H1 (cell line): ENCODE results near the gene HOXB7. TPM values are rescaled to one million over a fixed set of nuclear protein-coding genes. Genes with fewer than 3 reads are reported as not detected.

ENCODE experiments used
- CTCF ChIA-PET: fragments of 300-600 bp; sonication (Branson Sonifier 250); formaldehyde crosslinking; loops from one replicate; lab custom pipeline; 2021; ENCODE audit not compliant: partially characterized antibody; lab: Charles Lee
- POLR2A ChIA-PET: fragments of 300-600 bp; sonication (Branson Sonifier 250); formaldehyde crosslinking; loops from one replicate; lab custom pipeline; 2021; ENCODE audit warnings: inconsistent platforms; ENCODE audit not compliant: partially characterized antibody; lab: Charles Lee
- DNase-seq, 2 experiments: peaks; one replicate each; pipeline versions ENCODE4 v3.0.0 to v3.0.0-alpha.2; 2010 to 2022; ENCODE audit warnings: low spot score in 2 of 2, low read depth in 1 of 2, mixed read lengths in 1 of 2
- FAIRE-seq: peaks from 2 replicates; lab custom pipeline; 2011; peaks lifted over from hg19 to GRCh38; lab: Jason Lieb, UNC
- H2AFZ ChIP-seq: 2 replicates; pipeline ENCODE4 v1.8.1; 2012; ENCODE audit warnings: low read length, inconsistent platforms
- H2AK5ac ChIP-seq: 2 replicates; pipeline ENCODE4 v1.6.1; 2013; ENCODE audit warnings: low read depth, low read length
- H2BK120ac ChIP-seq: replicated peaks from 2 replicates; pipeline ENCODE3; 2013; ENCODE audit warnings: low read depth, low read length, inconsistent platforms
- H2BK12ac ChIP-seq: 2 replicates; pipeline ENCODE4 v1.6.1; 2013; ENCODE audit warnings: low read depth, low read length
- H2BK15ac ChIP-seq: 2 replicates; pipeline ENCODE4 v1.6.1; 2013; ENCODE audit warnings: low read length
- H2BK20ac ChIP-seq: 2 replicates; pipeline ENCODE4 v1.6.1; 2013; ENCODE audit warnings: low read length
- H2BK5ac ChIP-seq: 2 replicates; pipeline ENCODE4 v1.6.1; 2013; ENCODE audit warnings: low read depth, low read length
- H3K14ac ChIP-seq: 2 replicates; pipeline ENCODE4 v1.6.1; 2013; ENCODE audit warnings: inconsistent platforms; ENCODE audit not compliant: insufficient read length
- H3K18ac ChIP-seq: 2 replicates; pipeline ENCODE4 v1.6.1; 2013; ENCODE audit warnings: low read length; ENCODE audit errors: extremely low read depth
- H3K23ac ChIP-seq: 2 replicates; pipeline ENCODE4 v1.6.1; 2013; ENCODE audit warnings: inconsistent platforms; ENCODE audit not compliant: insufficient read length
- H3K23me2 ChIP-seq: 2 replicates; pipeline ENCODE4 v1.6.1; 2013; ENCODE audit warnings: low read depth, low read length
- H3K27ac ChIP-seq: 2 replicates; pipeline ENCODE4 v1.6.1; 2011; ENCODE audit warnings: low read depth, low read length, inconsistent platforms
- H3K27me3 ChIP-seq, 4 experiments: replicated peaks in 1 of 4; 1 replicate in 1 of 4; 2 replicates in 3 of 4; pipeline versions ENCODE4 v1.6.1 to v1.8.1; 2011 to 2013; ENCODE audit warnings: low read length in 3 of 4, mild to moderate bottlenecking in 3 of 4, inconsistent platforms in 2 of 4, mixed read lengths in 2 of 4, moderate library complexity in 1 of 4; ENCODE audit not compliant: control insufficient read depth in 3 of 4, insufficient read depth in 3 of 4; ENCODE audit errors: extremely low read depth in 1 of 4
- H3K36me3 ChIP-seq, 4 experiments: 2 replicates each; pipeline versions ENCODE4 v1.6.1 to v1.8.1; 2011 to 2013; ENCODE audit warnings: mild to moderate bottlenecking in 4 of 4, low read length in 3 of 4, moderate library complexity in 2 of 4, control low read depth in 1 of 4, inconsistent platforms in 1 of 4; ENCODE audit not compliant: insufficient read depth in 4 of 4, control insufficient read depth in 2 of 4
- H3K4ac ChIP-seq: replicated peaks from 2 replicates; pipeline ENCODE3; 2013; ENCODE audit warnings: low read length, low read depth, mixed read lengths, inconsistent platforms; ENCODE audit not compliant: insufficient read length
- H3K4me1 ChIP-seq, 4 experiments: replicated peaks in 1 of 4; 1 replicate in 1 of 4; 2 replicates in 3 of 4; pipeline versions ENCODE4 v1.6.1 to v1.8.1; 2011 to 2013; ENCODE audit warnings: low read length in 3 of 4, inconsistent platforms in 2 of 4, mixed read lengths in 1 of 4; ENCODE audit not compliant: insufficient read depth in 4 of 4, control insufficient read depth in 3 of 4
- H3K4me2 ChIP-seq, 2 experiments: 2 replicates each; pipeline versions ENCODE4 v1.6.1 to v1.8.1; 2011 to 2013; ENCODE audit warnings: low read depth in 2 of 2, low read length in 2 of 2, control low read depth in 1 of 2, inconsistent platforms in 1 of 2, mild to moderate bottlenecking in 1 of 2; ENCODE audit not compliant: insufficient read depth in 1 of 2
- H3K4me3 ChIP-seq, 4 experiments: fragments of 200-600, 300-600 bp in 1 of 4; sonication (generic), shearing (Covaris generic), sonication (Bioruptor Twin) in 1 of 4; 2 replicates each; pipeline versions ENCODE4 v1.5.1 to v1.8.1; 2011 to 2016; ENCODE audit warnings: low read length in 4 of 4, low read depth in 3 of 4, control low read depth in 2 of 4, inconsistent platforms in 2 of 4, mild to moderate bottlenecking in 2 of 4, mixed read lengths in 1 of 4, moderate library complexity in 1 of 4; ENCODE audit not compliant: insufficient read depth in 2 of 4; ENCODE audit errors: extremely low read depth in 1 of 4
- H3K56ac ChIP-seq: replicated peaks from 2 replicates; pipeline ENCODE3; 2013; ENCODE audit warnings: low read depth, mild to moderate bottlenecking, mixed read lengths, low read length, inconsistent platforms; ENCODE audit not compliant: insufficient read length
- H3K79me1 ChIP-seq: 2 replicates; pipeline ENCODE4 v1.6.1; 2013; ENCODE audit warnings: low read depth, low read length, control low read depth
- H3K79me2 ChIP-seq, 2 experiments: 2 replicates each; pipeline versions ENCODE4 v1.6.1 to v1.8.1; 2012 to 2013; ENCODE audit warnings: low read length in 2 of 2, mild to moderate bottlenecking in 2 of 2, inconsistent platforms in 1 of 2; ENCODE audit not compliant: insufficient read depth in 2 of 2, control insufficient read depth in 1 of 2
- H3K9ac ChIP-seq, 4 experiments: replicated peaks in 1 of 4; 1 replicate in 1 of 4; 2 replicates in 3 of 4; pipeline versions ENCODE4 v1.6.1 to v1.8.1; 2011 to 2013; ENCODE audit warnings: low read depth in 3 of 4, low read length in 3 of 4, control low read depth in 2 of 4, mild to moderate bottlenecking in 2 of 4, moderate library complexity in 2 of 4, inconsistent platforms in 1 of 4; ENCODE audit errors: extremely low read depth in 1 of 4
- H3K9me3 ChIP-seq, 2 experiments: 2 replicates each; pipeline versions ENCODE4 v1.6.1 to v1.8.1; 2012 to 2013; ENCODE audit warnings: mild to moderate bottlenecking in 2 of 2, moderate library complexity in 2 of 2, control low read depth in 1 of 2, inconsistent platforms in 1 of 2, low read depth in 1 of 2, low read length in 1 of 2, mixed read lengths in 1 of 2; ENCODE audit not compliant: insufficient read depth in 2 of 2
- H4K20me1 ChIP-seq, 2 experiments: replicated peaks in 1 of 2; 2 replicates each; pipeline versions ENCODE3 to v1.8.1; 2011 to 2013; ENCODE audit warnings: inconsistent platforms in 2 of 2, low read length in 2 of 2, mild to moderate bottlenecking in 1 of 2; ENCODE audit not compliant: insufficient read depth in 2 of 2, control insufficient read depth in 1 of 2
- H4K5ac ChIP-seq: 2 replicates; pipeline ENCODE4 v1.6.1; 2013; ENCODE audit warnings: low read length, low read depth, mixed read lengths, inconsistent platforms; ENCODE audit not compliant: insufficient read length
- H4K8ac ChIP-seq: 2 replicates; pipeline ENCODE4 v1.8.0; 2013; ENCODE audit warnings: mild to moderate bottlenecking, moderate library complexity, low read length, inconsistent platforms; ENCODE audit not compliant: insufficient read depth; ENCODE audit errors: extremely low read depth
- H4K91ac ChIP-seq: replicated peaks from 2 replicates; pipeline ENCODE3; 2013; ENCODE audit warnings: low read length, mixed read lengths, inconsistent platforms; ENCODE audit not compliant: insufficient read length
- CBX8 ChIP-seq: fragments of 300-800, 300-1000 bp; sonication (generic); IDR thresholded peaks from 2 replicates; pipeline ENCODE4 v1.7.1; 2016; ENCODE audit warnings: low read depth, low read length, borderline replicate concordance
- GTF2F1 ChIP-seq: IDR thresholded peaks from 2 replicates; pipeline ENCODE4 v1.6.1; 2012; ENCODE audit warnings: low read depth, low read length, improper control_type of control experiment, borderline replicate concordance
- HDAC6 ChIP-seq: IDR thresholded peaks from one replicate; pipeline ENCODE4 v1.7.1; 2012; ENCODE audit warnings: low read depth, mild to moderate bottlenecking, inconsistent platforms, low read length, moderate library complexity
- JUND ChIP-seq: IDR thresholded peaks from 2 replicates; pipeline ENCODE4 v1.6.1; 2011; ENCODE audit warnings: mild to moderate bottlenecking, improper control_type of control experiment, low read length
- KDM4A ChIP-seq: IDR thresholded peaks from one replicate; pipeline ENCODE4 v1.7.1; 2012; ENCODE audit warnings: low read depth, mild to moderate bottlenecking, moderate library complexity, low read length, inconsistent platforms; ENCODE audit not compliant: severe bottlenecking
- NRF1 ChIP-seq: IDR thresholded peaks from 2 replicates; pipeline ENCODE4 v1.6.1; 2011; ENCODE audit warnings: mild to moderate bottlenecking, low read depth, low read length, improper control_type of control experiment
- SP1 ChIP-seq: IDR thresholded peaks from 2 replicates; pipeline ENCODE4 v1.6.1; 2011; ENCODE audit warnings: low read depth, low read length
- TCF12 ChIP-seq: IDR thresholded peaks from 2 replicates; pipeline ENCODE4 v1.6.1; 2011; ENCODE audit warnings: low read depth, mild to moderate bottlenecking, low read length
- ZNF274 ChIP-seq: IDR thresholded peaks from 2 replicates; pipeline ENCODE4 v1.7.0; 2012; ENCODE audit warnings: low read length, borderline replicate concordance; ENCODE audit errors: extremely low read depth
- WGBS, 2 experiments: shearing (Covaris generic) in 1 of 2; methylation state at CpG; one replicate each; pipeline versions ENCODE4 v1.1.6 to v1.1.7; 2013 to 2015; ENCODE audit warnings: low lambda C conversion rate in 2 of 2, mixed read lengths in 2 of 2, inconsistent platforms in 1 of 2, low coverage in 1 of 2, missing lambda C conversion rate in 1 of 2; ENCODE audit not compliant: insufficient replicate concordance in 2 of 2, insufficient coverage in 1 of 2, insufficient read length in 1 of 2; ENCODE audit errors: extremely low coverage in 1 of 2, missing lambda C conversion rate in 1 of 2; 5-methylcytosine and 5-hydroxymethylcytosine counted together
- polyA plus RNA-seq, 7 experiments: library from polyadenylated mRNA; depleted of rRNA in 3 of 7; stranded (reverse) in 5 of 7; unstranded in 2 of 7; fragments of >200 nt in 5 of 7; fragments of 200-250 nt in 2 of 7; gene quantifications; 1 replicate in 5 of 7; 2 replicates in 1 of 7; 4 replicates in 1 of 7; pipeline versions ENCODE4 v1.2.1 to v1.2.3, GENCODE V29; 2011 to 2013; ENCODE audit warnings: missing spikeins in 2 of 7, mixed read lengths in 2 of 7
- total RNA-seq: library from RNA; stranded (reverse); fragmentation: NEBNext Ultra II Directional; extraction: Animal tissue kit (Norgen Biotek cat#: 25700); gene quantifications from 2 replicates; pipeline ENCODE4 v1.2.1, GENCODE V29; 2021
- TF ChIP-seq, protein P1 (sequence below): IDR thresholded peaks from 2 replicates; pipeline ENCODE4 v1.6.1; 2012; ENCODE audit warnings: inconsistent platforms
- TF ChIP-seq, protein P2 (sequence below): IDR thresholded peaks from 2 replicates; pipeline ENCODE4 v1.6.1; 2011; ENCODE audit warnings: low read length, improper control_type of control experiment

HOXB7 gene
- total and polyA plus RNA-seq, 2 of the 8 experiments (the other 6 are each of a cell fraction or from before 2014, with no cell fraction given): not detected

DNA sequence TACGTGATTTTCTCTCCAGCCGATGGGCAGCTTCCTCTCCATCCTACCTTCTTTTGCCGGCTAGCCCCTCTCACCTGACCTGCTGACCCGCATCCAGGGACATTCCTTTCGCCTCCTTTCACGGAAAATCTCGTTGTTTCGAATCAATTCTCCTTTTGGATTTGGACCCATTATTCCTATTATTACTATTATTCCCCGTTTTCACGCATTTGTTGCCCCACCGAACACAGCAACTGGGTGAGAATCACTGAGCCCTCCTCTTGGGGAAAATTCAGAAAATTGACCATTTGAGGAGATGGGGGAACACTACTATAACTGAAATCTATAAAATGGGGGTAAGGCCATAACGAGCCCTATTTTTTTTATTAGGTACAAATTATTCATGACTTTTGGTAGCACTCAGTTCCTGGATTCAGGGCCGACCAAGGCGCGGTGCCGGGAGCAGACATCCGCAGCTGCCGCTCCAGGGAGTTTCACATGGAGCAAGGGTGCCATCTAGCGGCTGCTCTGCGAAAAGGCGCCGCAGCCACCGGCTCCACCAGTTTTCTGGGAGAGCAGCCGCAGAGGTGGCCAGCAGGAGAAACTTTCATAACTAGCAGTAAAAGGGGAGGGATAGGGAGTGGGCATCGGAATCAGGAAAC lies 7.6 kb upstream of the HOXB7 start:
- no peak overlapping the region for H3K4me2 ChIP-seq
- H3K23ac ChIP-seq: no peak overlapping the region
- H3K27ac ChIP-seq: no peak overlapping the region
- no peak overlapping the region for H3K18ac ChIP-seq
- no peak overlapping the region for H2BK5ac ChIP-seq
- no peak overlapping the region for H4K91ac ChIP-seq
- DNase-seq: peak in 1 of 2 experiments; percentile 95
- no peak overlapping the region for H2BK20ac ChIP-seq
- peaks cover 97 to 100% (median 99%) of the 10 kb centered on the region in 4 experiments for H3K27me3 ChIP-seq
- FAIRE-seq: peak; percentile 42
- H2AK5ac ChIP-seq: no peak overlapping the region
- no peaks in the 10 kb centered on the region for H3K79me1 ChIP-seq
- H4K8ac ChIP-seq: no peak overlapping the region
- ChIA-PET CTCF (interaction anchor here (0.5 to 5.4 kb wide), 50 partner anchors 9 to 600 kb away, joined by 3 to 30 read pairs (median 4); partner anchors contain the start of genes HOXB3, HOXB5 and HOXB9), POLR2A (no interaction called here)
- H4K20me1 ChIP-seq: peaks cover 29 to 46% of the 10 kb centered on the region in 2 experiments
- no peak overlapping the region for H3K14ac ChIP-seq
- H3K4me1 ChIP-seq: peaks cover 0 to 3% (median 3%) of the 10 kb centered on the region in 4 experiments; a peak in 5 of 7 replicates
- H2AFZ ChIP-seq: no peak overlapping the region
- H2BK15ac ChIP-seq: no peak overlapping the region
- no peak overlapping the region for H3K9ac ChIP-seq
- no peaks in the 10 kb centered on the region; a peak in 1 of 4 replicates for H3K9me3 ChIP-seq
- no peak overlapping the region for H2BK12ac ChIP-seq
- no peak overlapping the region for H3K56ac ChIP-seq
- peaks cover 0 to 14% (median 0%) of the 10 kb centered on the region in 4 experiments; a peak in 1 of 8 replicates for H3K36me3 ChIP-seq
- H4K5ac ChIP-seq: no peak overlapping the region
- no peaks in the 10 kb centered on the region for H3K79me2 ChIP-seq
- H3K23me2 ChIP-seq: no peaks in the 10 kb centered on the region; the same call in 1 of the 2 replicates
- 10% methylated on average over 25 of the region's 25 CpGs; no CpG with 5 or more reads in 1 of the 2 experiments for WGBS, 2 experiments
- H2BK120ac ChIP-seq: no peak overlapping the region
- peak overlapping the region in 1 of 4 experiments; percentile 19; a peak in 1 of 8 replicates for H3K4me3 ChIP-seq
- no peak overlapping the region for H3K4ac ChIP-seq
- TF ChIP-seq TCF12: 0 out of 2 replicates have a peak, but pooled peaks have one; percentile 63
- peak; percentile 12; the same call in 1 of the 2 replicates for TF ChIP-seq JUND
- no peak; the same call in 1 of the 2 replicates for TF ChIP-seq CBX8
- TF ChIP-seq, protein P1, sequence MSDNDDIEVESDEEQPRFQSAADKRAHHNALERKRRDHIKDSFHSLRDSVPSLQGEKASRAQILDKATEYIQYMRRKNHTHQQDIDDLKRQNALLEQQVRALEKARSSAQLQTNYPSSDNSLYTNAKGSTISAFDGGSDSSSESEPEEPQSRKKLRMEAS: no peak
- TF ChIP-seq ZNF274: no peak
- TF ChIP-seq, protein P2, sequence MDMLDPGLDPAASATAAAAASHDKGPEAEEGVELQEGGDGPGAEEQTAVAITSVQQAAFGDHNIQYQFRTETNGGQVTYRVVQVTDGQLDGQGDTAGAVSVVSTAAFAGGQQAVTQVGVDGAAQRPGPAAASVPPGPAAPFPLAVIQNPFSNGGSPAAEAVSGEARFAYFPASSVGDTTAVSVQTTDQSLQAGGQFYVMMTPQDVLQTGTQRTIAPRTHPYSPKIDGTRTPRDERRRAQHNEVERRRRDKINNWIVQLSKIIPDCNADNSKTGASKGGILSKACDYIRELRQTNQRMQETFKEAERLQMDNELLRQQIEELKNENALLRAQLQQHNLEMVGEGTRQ: no peak
- TF ChIP-seq KDM4A: no peak
- no peak for TF ChIP-seq NRF1
- no peak for TF ChIP-seq GTF2F1
- no peak for TF ChIP-seq HDAC6
- TF ChIP-seq SP1: no peak
